ENCODE data around the gene MYO5C.
"Not testable (repeated sequence)": the region's sequence is repeated elsewhere in the genome, so short reads cannot be mapped to it uniquely, and the experiment has no call there.

The MYO5C gene

GRCh38 chr15:52309154-52309548, 13.5 kb upstream of the MYO5C start:
- in situ Hi-C loops (cut with MboI; ENCODE audit: low sequenced_read_pairs), result no loop called here

GRCh38 chr15:52308446-52309153, 13.0 kb upstream of the MYO5C start:
- in situ Hi-C loops (cut with MboI; ENCODE audit: low sequenced_read_pairs), result no loop called here

- in situ Hi-C loops (cut with MboI; ENCODE audit: low sequenced_read_pairs), result no loop called here
These were observed 12.2 kb upstream of the MYO5C start for GRCh38 chr15:52307847-52308246.

- in situ Hi-C loops (cut with MboI; ENCODE audit: low sequenced_read_pairs), result no loop called here
These were observed 10.7 kb upstream of the MYO5C start for GRCh38 chr15:52306270-52306669.

- in situ Hi-C loops (cut with MboI; ENCODE audit: low sequenced_read_pairs), result no loop called here
These were observed 7.6 kb upstream of the MYO5C start for GRCh38 chr15:52303093-52303772.

- in situ Hi-C loops (cut with MboI; ENCODE audit: low sequenced_read_pairs), result no loop called here
These were observed 5.8 kb upstream of the MYO5C start for GRCh38 chr15:52301265-52301847.

GRCh38 chr15:52294881-52295420, 653 bp downstream of the MYO5C start:
- in situ Hi-C loops (cut with MboI; ENCODE audit: low sequenced_read_pairs), result no loop called here

GRCh38 chr15:52292780-52293392, 2.7 kb downstream of the MYO5C start:
- in situ Hi-C loops (cut with MboI; ENCODE audit: low sequenced_read_pairs), result no loop called here

- in situ Hi-C loops (cut with MboI; ENCODE audit: low sequenced_read_pairs), result no loop called here
These were observed 4.4 kb downstream of the MYO5C start for GRCh38 chr15:52291204-52291603.

GRCh38 chr15:52290800-52291199, 4.8 kb downstream of the MYO5C start:
- in situ Hi-C loops (cut with MboI; ENCODE audit: low sequenced_read_pairs), result no loop called here

GRCh38 chr15:52290329-52290728, 5.3 kb downstream of the MYO5C start:
- in situ Hi-C loops (cut with MboI; ENCODE audit: low sequenced_read_pairs), result no loop called here

- in situ Hi-C loops (cut with MboI; ENCODE audit: low sequenced_read_pairs), result no loop called here
These were observed 5.9 kb downstream of the MYO5C start for GRCh38 chr15:52289629-52290081.

GRCh38 chr15:52288986-52289385, 6.6 kb downstream of the MYO5C start:
- in situ Hi-C loops (cut with MboI; ENCODE audit: low sequenced_read_pairs), result no loop called here

GRCh38 chr15:52288051-52288942, 7.3 kb downstream of the MYO5C start:
- in situ Hi-C loops (cut with MboI; ENCODE audit: low sequenced_read_pairs), result no loop called here

GRCh38 chr15:52287114-52287513, 8.5 kb downstream of the MYO5C start:
- in situ Hi-C loops (cut with MboI; ENCODE audit: low sequenced_read_pairs), result no loop called here

GRCh38 chr15:52285941-52286340, 9.7 kb downstream of the MYO5C start:
- in situ Hi-C loops (cut with MboI; ENCODE audit: low sequenced_read_pairs), result not testable (repeated sequence)

GRCh38 chr15:52284164-52284563, 11.4 kb downstream of the MYO5C start:
- in situ Hi-C loops (cut with MboI; ENCODE audit: low sequenced_read_pairs), result no loop called here

GRCh38 chr15:52283281-52283680, 12.3 kb downstream of the MYO5C start:
- in situ Hi-C loops (cut with MboI; ENCODE audit: low sequenced_read_pairs), result no loop called here

GRCh38 chr15:52282418-52282817, 13.2 kb downstream of the MYO5C start:
- in situ Hi-C loops (cut with MboI; ENCODE audit: low sequenced_read_pairs), result no loop called here
